ENCODE measurements around the gene ATP6V0A4.

DNA sequence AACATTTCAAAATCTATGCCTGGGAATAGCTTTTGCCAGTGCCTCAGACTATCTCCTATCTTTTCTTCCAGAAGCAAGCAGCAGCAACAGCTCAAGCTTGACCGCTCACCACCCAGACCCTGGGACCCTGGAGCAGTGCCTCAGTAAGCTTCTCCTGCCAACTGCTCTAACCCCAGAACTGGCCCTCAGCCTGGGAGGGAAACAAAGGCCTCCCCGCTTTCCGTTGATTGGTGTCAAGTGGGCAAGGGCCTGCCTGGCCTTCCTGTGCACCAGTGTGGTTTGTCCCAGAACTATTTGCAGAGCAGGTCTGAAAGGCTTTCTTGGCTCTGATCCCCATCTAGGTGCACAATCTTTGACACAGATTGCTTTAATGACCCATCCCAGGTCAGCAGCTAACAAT, 3.3 kb upstream of the ATP6V0A4 start:
- TF ChIP-seq, protein P1, sequence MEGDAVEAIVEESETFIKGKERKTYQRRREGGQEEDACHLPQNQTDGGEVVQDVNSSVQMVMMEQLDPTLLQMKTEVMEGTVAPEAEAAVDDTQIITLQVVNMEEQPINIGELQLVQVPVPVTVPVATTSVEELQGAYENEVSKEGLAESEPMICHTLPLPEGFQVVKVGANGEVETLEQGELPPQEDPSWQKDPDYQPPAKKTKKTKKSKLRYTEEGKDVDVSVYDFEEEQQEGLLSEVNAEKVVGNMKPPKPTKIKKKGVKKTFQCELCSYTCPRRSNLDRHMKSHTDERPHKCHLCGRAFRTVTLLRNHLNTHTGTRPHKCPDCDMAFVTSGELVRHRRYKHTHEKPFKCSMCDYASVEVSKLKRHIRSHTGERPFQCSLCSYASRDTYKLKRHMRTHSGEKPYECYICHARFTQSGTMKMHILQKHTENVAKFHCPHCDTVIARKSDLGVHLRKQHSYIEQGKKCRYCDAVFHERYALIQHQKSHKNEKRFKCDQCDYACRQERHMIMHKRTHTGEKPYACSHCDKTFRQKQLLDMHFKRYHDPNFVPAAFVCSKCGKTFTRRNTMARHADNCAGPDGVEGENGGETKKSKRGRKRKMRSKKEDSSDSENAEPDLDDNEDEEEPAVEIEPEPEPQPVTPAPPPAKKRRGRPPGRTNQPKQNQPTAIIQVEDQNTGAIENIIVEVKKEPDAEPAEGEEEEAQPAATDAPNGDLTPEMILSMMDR (IDR thresholded peaks at IDR 0.05; ENCODE audit: insufficient read depth, low read depth, low read length), result no peak
- no peak for TF ChIP-seq EZH2 (IDR thresholded peaks at IDR 0.05; ENCODE audit: insufficient read depth, low read length)

Measured in astrocyte (in vitro differentiated cells and primary cell).